Esophagus muscularis mucosa (tissue), 4 donors: ENCODE data around the gene MEGF6. TPM values are rescaled to one million over a fixed set of nuclear protein-coding genes. Genes with fewer than 3 reads are reported as not detected.

Experiments used
- DNase-seq: peaks from one replicate; pipeline ENCODE4 v3.0.0-alpha.2; 2017; ENCODE audit errors: extremely low spot score
- H3K27ac ChIP-seq, 4 donors: fragments of 200-600 bp; sonication (generic); replicated peaks in 1 of 4; 1 replicate in 3 of 4; 2 replicates in 1 of 4; pipeline ENCODE4 v1.5.1; 2016 to 2019; ENCODE audit warnings: mild to moderate bottlenecking in 1 of 4
- H3K27me3 ChIP-seq, 4 donors: fragments of 200-600 bp; sonication (generic); one replicate each; pipeline versions ENCODE4 v1.5.1 to v1.6.0; 2016 to 2019
- H3K36me3 ChIP-seq, 4 donors: fragments of 200-600 bp; sonication (generic); one replicate each; pipeline ENCODE4 v1.5.1; 2016 to 2019
- H3K4me1 ChIP-seq, 4 donors: fragments of 200-600 bp; sonication (generic); one replicate each; pipeline ENCODE4 v1.5.1; 2016 to 2019
- H3K4me3 ChIP-seq, 4 donors: fragments of 200-600 bp; sonication (generic); 1 replicate in 2 of 4; 2 replicates in 2 of 4; pipeline ENCODE4 v1.5.1; 2016 to 2019; ENCODE audit warnings: mild to moderate bottlenecking in 4 of 4, moderate library complexity in 1 of 4
- H3K9me3 ChIP-seq, 4 donors: fragments of 200-600 bp; sonication (generic); 1 replicate in 3 of 4; 2 replicates in 1 of 4; pipeline ENCODE4 v1.5.1; 2016 to 2019
- CTCF ChIP-seq, 3 experiments: fragments of 200-600 bp in 2 of 3; fragments of 450-650 bp in 1 of 3; sonication (generic) in 2 of 3; IDR thresholded peaks; one replicate each; pipeline ENCODE4 v1.5.1; 2017 to 2019; ENCODE audit warnings: antibody characterized with exemption in 3 of 3, mild to moderate bottlenecking in 2 of 3, moderate library complexity in 1 of 3
- EP300 ChIP-seq: sonication (generic); formaldehyde crosslinking; IDR thresholded peaks from one replicate; pipeline ENCODE4 v1.6.1; 2017; ENCODE audit warnings: antibody characterized with exemption
- POLR2A ChIP-seq: fragments of 450-650 bp; IDR thresholded peaks from one replicate; pipeline ENCODE4 v1.6.1; 2017; ENCODE audit warnings: antibody characterized with exemption, moderate library complexity, mild to moderate bottlenecking, low read depth
- POLR2AphosphoS5 ChIP-seq, 2 donors: sonication (generic); formaldehyde crosslinking; IDR thresholded peaks; one replicate each; pipeline ENCODE4 v1.6.1; 2017; ENCODE audit warnings: antibody characterized with exemption in 2 of 2
- WGBS: methylation state at CpG from one replicate; pipeline ENCODE4 v1.1.5; 2018; 5-methylcytosine and 5-hydroxymethylcytosine counted together
- intact Hi-C: fragments of 100-400 bp; cut with DNase I; formaldehyde crosslinking; loops from one replicate; pipeline ENCODE4 v1.15.1; 2023
- total RNA-seq, 4 donors: library from RNA; depleted of rRNA; stranded (reverse); fragments of >200 nt; gene quantifications; one replicate each; pipeline versions ENCODE4 v1.1.0 to v1.2.1, GENCODE V29; 2016

MEGF6 gene
- total RNA-seq, 4 donors from 2014 or later: 9.3 to 18.1 (median 12.7) TPM

GRCh38 chr1:3485016-3485415 is 126.3 kb downstream of the MEGF6 start:
- peaks cover 0 to 39% (median 0%) of the 10 kb centered on the region in 4 donors for H3K27me3 ChIP-seq
- H3K36me3 ChIP-seq: peaks cover 0 to 8% (median 3%) of the 10 kb centered on the region in 4 donors
- no peak overlapping the region for H3K27ac ChIP-seq
- no peak overlapping the region for H3K4me3 ChIP-seq
- H3K9me3 ChIP-seq: peaks cover 0 to 12% (median 5%) of the 10 kb centered on the region in 4 donors
- TF ChIP-seq POLR2A: no peak
- no peak for TF ChIP-seq CTCF (IDR thresholded peaks at IDR 0.05)
- no peak for TF ChIP-seq POLR2AphosphoS5 (IDR thresholded peaks at IDR 0.05)
- no peak for TF ChIP-seq EP300
- DNase-seq: no peak
- intact Hi-C loops: no loop called here
- WGBS: 96% methylated on average over 9 of the region's 14 CpGs
- no peaks in the 10 kb centered on the region for H3K4me1 ChIP-seq

GRCh38 chr1:3483801-3484444 is 127.4 kb downstream of the MEGF6 start:
- DNase-seq: no peak
- Histone ChIP-seq H3K4me3 (no peak overlapping the region), H3K27ac (no peak overlapping the region), H3K4me1 (no peaks in the 10 kb centered on the region), H3K27me3 (peaks cover 0 to 30% (median 0%) of the 10 kb centered on the region in 4 donors), H3K9me3 (peaks cover 0 to 10% (median 5%) of the 10 kb centered on the region in 4 donors), H3K36me3 (no peaks in the 10 kb centered on the region)
- 63% methylated on average over 23 of the region's 31 CpGs for WGBS
- TF ChIP-seq CTCF (IDR thresholded peaks at IDR 0.05): peak; percentile 65 to 78 (median 66)
- no peak for TF ChIP-seq EP300
- intact Hi-C loops: no loop called here

- intact Hi-C loops: no loop called here
- 84% methylated on average over 7 of the region's 14 CpGs for WGBS
- no peaks in the 10 kb centered on the region for H3K36me3 ChIP-seq
- TF ChIP-seq CTCF (IDR thresholded peaks at IDR 0.05) (no peak), EP300 (no peak), POLR2AphosphoS5 (IDR thresholded peaks at IDR 0.05) (no peak), POLR2A (no peak)
- DNase-seq: no peak
- H3K27me3 ChIP-seq: peaks cover 0 to 28% (median 0%) of the 10 kb centered on the region in 4 donors
- H3K4me1 ChIP-seq: no peaks in the 10 kb centered on the region
- no peak overlapping the region for H3K4me3 ChIP-seq
- peaks cover 0 to 6% (median 2%) of the 10 kb centered on the region in 4 donors for H3K9me3 ChIP-seq
- H3K27ac ChIP-seq: no peak overlapping the region
Measured at GRCh38 chr1:3483380-3483779, 127.9 kb downstream of the MEGF6 start.

DNA sequence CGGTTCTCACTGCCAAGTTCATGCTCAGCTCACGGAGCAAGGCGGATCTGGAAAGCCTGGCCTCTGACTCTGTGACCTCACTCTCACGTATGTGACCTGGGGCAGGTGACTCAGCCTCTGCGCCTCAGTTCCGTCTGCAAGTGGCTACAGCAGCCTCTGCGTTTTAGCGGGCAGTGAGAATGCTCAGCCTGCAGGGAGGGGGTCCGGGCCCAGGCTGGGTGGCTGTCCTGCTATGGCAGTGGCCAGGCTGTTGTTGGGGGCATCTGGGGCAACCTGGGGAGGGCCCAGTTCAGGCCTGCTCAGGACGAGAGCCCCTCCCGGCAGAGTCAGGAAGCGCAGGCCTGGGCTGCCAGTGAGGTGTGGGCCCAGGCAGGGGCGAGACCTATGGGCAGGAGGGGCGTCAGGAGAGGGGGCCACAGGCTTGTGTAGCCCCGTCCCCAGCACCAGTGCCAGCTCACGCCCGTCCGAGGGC is 128.9 kb downstream of the MEGF6 start:
- Histone ChIP-seq H3K9me3 (no peaks in the 10 kb centered on the region), H3K4me3 (no peak overlapping the region), H3K27ac (no peak overlapping the region), H3K27me3 (peaks cover 0 to 24% (median 0%) of the 10 kb centered on the region in 4 donors), H3K4me1 (no peaks in the 10 kb centered on the region), H3K36me3 (no peaks in the 10 kb centered on the region)
- WGBS: 80% methylated on average over 2 of the region's 18 CpGs
- DNase-seq: no peak
- intact Hi-C loops: no loop called here
- TF ChIP-seq CTCF (IDR thresholded peaks at IDR 0.05) (no peak), EP300 (no peak), POLR2AphosphoS5 (IDR thresholded peaks at IDR 0.05) (no peak), POLR2A (no peak)
